ENCODE data around the gene TBC1D5. TPM values are rescaled to one million over a fixed set of nuclear protein-coding genes. Genes with fewer than 3 reads are reported as not detected.

Gene TBC1D5
- total RNA-seq, 1 experiment from 2014 or later, result 43.3 TPM

GRCh38 chr3:17232442-17232841 lies 510.0 kb downstream of the TBC1D5 start:
- H3K9me3 Mint-ChIP-seq (ENCODE audit: unreplicated experiment), result no peaks in the 10 kb centered on the region
- no peak for TF ChIP-seq CTCF (IDR thresholded peaks at IDR 0.05; ENCODE audit: unreplicated experiment)
- no peak overlapping the region for H3K4me3 Mint-ChIP-seq (ENCODE audit: unreplicated experiment)
- POLR2A ChIA-PET, result interaction anchor here (1.4 kb wide), 1 partner anchor 632 kb away, joined by 4 read pairs; no protein-coding TSS in a partner anchor
- H3K36me3 Mint-ChIP-seq (ENCODE audit: insufficient read depth, unreplicated experiment), result peaks cover 7% of the 10 kb centered on the region
- no peak overlapping the region for H3K27ac Mint-ChIP-seq (ENCODE audit: low read depth, unreplicated experiment)
- H3K4me1 Mint-ChIP-seq (ENCODE audit: insufficient read depth, unreplicated experiment), result peaks cover 3% of the 10 kb centered on the region
- BruUV-seq (replicated peaks), result no TSS peak
- intact Hi-C loops (cut with micrococcal nuclease), result loop anchor here (2.0 to 5.0 kb wide), 3 partner anchors 285 to 942 kb away; no protein-coding TSS in a partner anchor
- no peaks in the 10 kb centered on the region for H3K27me3 Mint-ChIP-seq (ENCODE audit: insufficient read depth, unreplicated experiment)
- no peak for DNase-seq (ENCODE audit: unreplicated experiment)
- CTCF ChIA-PET, result interaction anchor here (0.7 to 3.4 kb wide), 6 partner anchors 19 to 636 kb away, joined by 4 to 17 read pairs (median 6); no protein-coding TSS in a partner anchor

GRCh38 chr3:17231537-17232261 lies 510.7 kb downstream of the TBC1D5 start:
- H3K36me3 Mint-ChIP-seq (ENCODE audit: insufficient read depth, unreplicated experiment), result peaks cover 7% of the 10 kb centered on the region
- CTCF ChIA-PET, result interaction anchor here (0.7 to 3.4 kb wide), 7 partner anchors 18 to 633 kb away, joined by 3 to 17 read pairs (median 4); no protein-coding TSS in a partner anchor
- no peak overlapping the region for H3K4me3 Mint-ChIP-seq (ENCODE audit: unreplicated experiment)
- no peaks in the 10 kb centered on the region for H3K27me3 Mint-ChIP-seq (ENCODE audit: insufficient read depth, unreplicated experiment)
- POLR2A ChIA-PET, result interaction anchor here (0.6 to 1.4 kb wide), 2 partner anchors 115 to 631 kb away, joined by 3 to 4 read pairs; no protein-coding TSS in a partner anchor
- intact Hi-C loops (cut with micrococcal nuclease), result loop anchor here (2.0 to 5.0 kb wide), 3 partner anchors 284 to 941 kb away; no protein-coding TSS in a partner anchor
- peaks cover 6% of the 10 kb centered on the region for H3K4me1 Mint-ChIP-seq (ENCODE audit: insufficient read depth, unreplicated experiment)
- DNase-seq (ENCODE audit: unreplicated experiment), result no peak
- BruUV-seq (replicated peaks), result no TSS peak
- no peaks in the 10 kb centered on the region for H3K9me3 Mint-ChIP-seq (ENCODE audit: unreplicated experiment)
- no peak for TF ChIP-seq CTCF (IDR thresholded peaks at IDR 0.05; ENCODE audit: unreplicated experiment)
- no peak overlapping the region for H3K27ac Mint-ChIP-seq (ENCODE audit: low read depth, unreplicated experiment)

GRCh38 chr3:17227472-17227871 lies 515.0 kb downstream of the TBC1D5 start:
- intact Hi-C loops (cut with micrococcal nuclease), result no loop called here
- BruUV-seq (replicated peaks), result no TSS peak
- no peak overlapping the region for H3K27ac Mint-ChIP-seq (ENCODE audit: low read depth, unreplicated experiment)
- no peaks in the 10 kb centered on the region for H3K9me3 Mint-ChIP-seq (ENCODE audit: unreplicated experiment)
- no peak overlapping the region for H3K4me3 Mint-ChIP-seq (ENCODE audit: unreplicated experiment)
- ChIA-PET POLR2A (no interaction called here), CTCF (interaction anchor here (0.5 to 1.4 kb wide), 6 partner anchors 9 to 638 kb away, joined by 3 to 6 read pairs (median 4); no protein-coding TSS in a partner anchor)
- TF ChIP-seq CTCF (IDR thresholded peaks at IDR 0.05; ENCODE audit: unreplicated experiment), result no peak
- peaks cover 7% of the 10 kb centered on the region for H3K36me3 Mint-ChIP-seq (ENCODE audit: insufficient read depth, unreplicated experiment)
- no peak for DNase-seq (ENCODE audit: unreplicated experiment)
- peaks cover 6% of the 10 kb centered on the region for H3K4me1 Mint-ChIP-seq (ENCODE audit: insufficient read depth, unreplicated experiment)
- no peaks in the 10 kb centered on the region for H3K27me3 Mint-ChIP-seq (ENCODE audit: insufficient read depth, unreplicated experiment)

DNA sequence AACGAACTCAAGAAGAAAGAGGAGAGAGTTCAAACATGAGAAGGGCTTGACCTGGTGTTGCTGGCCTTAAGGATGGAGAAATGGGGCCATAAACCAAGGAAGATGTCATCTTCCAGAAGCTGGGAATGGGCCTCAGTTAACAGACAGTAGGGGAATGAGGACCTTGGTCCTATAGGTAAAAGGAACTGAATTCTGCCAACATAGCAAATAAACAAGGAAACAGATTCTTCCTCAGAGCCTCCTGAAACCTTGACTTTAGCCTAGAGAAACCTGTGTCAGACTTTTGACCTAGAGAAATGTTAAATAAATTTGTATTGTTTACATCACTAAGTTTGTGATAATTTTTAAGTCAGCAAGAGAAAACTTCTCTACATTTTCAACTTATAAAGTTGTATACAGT lies 520.9 kb downstream of the TBC1D5 start:
- intact Hi-C loops (cut with micrococcal nuclease), result no loop called here
- ChIA-PET CTCF (interaction anchor here (0.6 kb wide), 1 partner anchor 62 kb away, joined by 3 read pairs; no protein-coding TSS in a partner anchor), POLR2A (no interaction called here)
- Mint-ChIP-seq H3K27me3 (ENCODE audit: insufficient read depth, unreplicated experiment) (no peaks in the 10 kb centered on the region), H3K9me3 (ENCODE audit: unreplicated experiment) (peaks cover 14% of the 10 kb centered on the region), H3K4me1 (ENCODE audit: insufficient read depth, unreplicated experiment) (no peaks in the 10 kb centered on the region), H3K27ac (ENCODE audit: low read depth, unreplicated experiment) (no peak overlapping the region), H3K36me3 (ENCODE audit: insufficient read depth, unreplicated experiment) (peaks cover 10% of the 10 kb centered on the region), H3K4me3 (ENCODE audit: unreplicated experiment) (no peak overlapping the region)
- DNase-seq (ENCODE audit: unreplicated experiment), result no peak
- TF ChIP-seq CTCF (IDR thresholded peaks at IDR 0.05; ENCODE audit: unreplicated experiment), result no peak
- no TSS peak for BruUV-seq (replicated peaks)
